HG02852 (cell line): Measurements from ENCODE around the gene UNC5B.

Experiments
- ATAC-seq: cut with Tn5 transposase; IDR thresholded peaks from one replicate; pipeline ENCODE4 v1.9.1; 2021; ENCODE audit warnings: mild to moderate bottlenecking, moderate library complexity; ENCODE audit not compliant: unreplicated experiment

UNC5B gene

GRCh38 chr10:71222601-71223346 is 10.4 kb downstream of the UNC5B start:
- no peak for ATAC-seq

DNA sequence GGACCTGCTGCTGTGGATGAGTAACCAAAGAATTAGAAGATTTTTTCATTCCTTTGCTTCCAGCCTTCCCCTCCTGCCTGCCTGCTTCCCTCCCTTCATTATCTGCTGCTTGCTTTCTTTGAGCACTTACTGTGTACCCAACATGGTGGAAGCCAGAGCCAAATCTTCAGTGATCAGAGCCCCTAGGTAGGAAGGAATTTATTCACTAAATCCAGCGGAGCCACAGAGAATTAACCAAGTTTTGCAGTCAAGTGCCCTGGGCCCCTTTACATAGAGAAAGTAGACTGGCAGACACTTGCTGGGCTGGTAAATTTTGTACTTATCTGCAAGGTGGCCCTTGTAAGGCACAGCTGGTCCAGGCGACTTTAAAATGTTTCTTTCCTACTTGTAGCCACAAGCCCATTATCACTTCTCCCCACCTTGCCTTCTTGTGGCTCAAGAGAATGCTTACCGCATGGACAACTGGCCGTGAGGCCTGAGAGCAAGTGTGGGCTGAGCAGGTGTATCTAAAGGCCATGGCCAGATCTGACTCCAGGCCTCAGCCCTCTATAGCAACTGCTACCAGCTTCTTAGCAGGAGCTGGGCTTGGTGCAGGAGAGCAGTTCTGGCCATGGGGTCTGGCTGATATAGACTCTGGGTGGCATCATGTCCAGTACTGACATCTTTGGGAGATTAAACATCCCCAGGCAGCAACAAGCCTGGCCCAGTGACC is 11.1 kb downstream of the UNC5B start:
- no peak for ATAC-seq

- no peak for ATAC-seq
Measured at GRCh38 chr10:71225291-71226058, 13.1 kb downstream of the UNC5B start.

DNA sequence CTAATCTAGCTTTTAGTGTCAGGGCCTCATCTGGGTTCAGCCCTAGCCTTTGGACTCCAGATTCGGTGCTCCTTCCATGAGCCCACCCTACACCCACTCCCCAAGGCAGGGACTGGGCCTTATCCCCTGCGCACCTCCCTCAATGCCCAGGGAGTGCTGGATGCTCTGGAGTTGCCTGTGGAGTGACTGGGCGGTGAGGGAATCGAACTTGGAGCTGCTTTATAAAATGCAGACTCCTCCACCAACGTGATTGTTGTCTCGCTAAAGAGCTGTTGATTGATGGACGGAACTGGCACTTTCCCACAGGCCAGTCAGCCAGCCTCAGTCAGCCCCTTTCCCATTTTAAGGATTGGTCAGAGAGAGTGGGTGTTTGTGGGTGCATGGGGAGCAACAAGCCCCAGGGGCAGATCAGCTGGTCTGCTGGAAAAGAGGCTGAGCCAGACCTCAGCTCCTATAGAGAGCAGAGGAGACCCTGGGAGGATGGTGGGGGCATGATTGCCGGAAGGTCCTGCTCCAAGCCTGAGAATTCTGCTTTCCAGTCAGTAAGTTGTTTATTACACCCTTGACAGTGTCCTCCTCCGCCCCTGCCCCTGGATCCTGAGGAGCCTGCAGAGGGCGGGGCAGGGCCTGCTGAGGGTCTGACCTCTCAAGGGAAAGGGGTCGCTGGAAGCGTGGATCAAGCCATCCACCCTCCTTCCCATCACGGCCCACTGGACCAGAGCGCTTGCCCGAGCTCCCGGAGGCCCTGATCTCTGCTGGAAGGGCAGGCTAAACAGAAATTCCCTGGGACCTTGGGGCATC is 16.7 kb downstream of the UNC5B start:
- ATAC-seq = no peak

GRCh38 chr10:71229726-71230655 is 17.6 kb downstream of the UNC5B start:
- no peak for ATAC-seq

GRCh38 chr10:71230656-71231025 is 18.3 kb downstream of the UNC5B start:
- ATAC-seq = no peak

DNA sequence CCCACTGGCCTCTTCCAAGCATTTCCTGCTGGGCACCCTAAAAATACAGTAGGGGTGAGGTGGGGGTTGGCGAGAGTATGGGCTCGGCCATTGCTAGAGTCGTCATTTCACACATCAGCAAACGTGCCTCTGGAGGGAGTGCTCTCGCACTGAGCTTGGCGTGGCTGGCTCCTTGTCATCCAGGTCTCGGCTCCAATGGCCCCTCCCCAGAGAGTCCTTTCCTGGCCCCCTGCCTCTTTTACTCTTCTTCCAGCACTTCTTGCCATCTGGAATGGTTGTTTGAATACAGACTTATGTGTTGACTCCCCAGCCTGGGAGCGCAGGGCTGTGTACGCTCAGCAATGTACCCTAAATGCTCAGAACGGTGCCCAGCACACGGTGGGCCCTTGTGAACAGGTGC is 18.8 kb downstream of the UNC5B start:
- ATAC-seq = no peak

GRCh38 chr10:71232089-71232998 is 20.0 kb downstream of the UNC5B start:
- no peak for ATAC-seq

GRCh38 chr10:71233482-71233892 is 21.1 kb downstream of the UNC5B start:
- ATAC-seq = no peak

DNA sequence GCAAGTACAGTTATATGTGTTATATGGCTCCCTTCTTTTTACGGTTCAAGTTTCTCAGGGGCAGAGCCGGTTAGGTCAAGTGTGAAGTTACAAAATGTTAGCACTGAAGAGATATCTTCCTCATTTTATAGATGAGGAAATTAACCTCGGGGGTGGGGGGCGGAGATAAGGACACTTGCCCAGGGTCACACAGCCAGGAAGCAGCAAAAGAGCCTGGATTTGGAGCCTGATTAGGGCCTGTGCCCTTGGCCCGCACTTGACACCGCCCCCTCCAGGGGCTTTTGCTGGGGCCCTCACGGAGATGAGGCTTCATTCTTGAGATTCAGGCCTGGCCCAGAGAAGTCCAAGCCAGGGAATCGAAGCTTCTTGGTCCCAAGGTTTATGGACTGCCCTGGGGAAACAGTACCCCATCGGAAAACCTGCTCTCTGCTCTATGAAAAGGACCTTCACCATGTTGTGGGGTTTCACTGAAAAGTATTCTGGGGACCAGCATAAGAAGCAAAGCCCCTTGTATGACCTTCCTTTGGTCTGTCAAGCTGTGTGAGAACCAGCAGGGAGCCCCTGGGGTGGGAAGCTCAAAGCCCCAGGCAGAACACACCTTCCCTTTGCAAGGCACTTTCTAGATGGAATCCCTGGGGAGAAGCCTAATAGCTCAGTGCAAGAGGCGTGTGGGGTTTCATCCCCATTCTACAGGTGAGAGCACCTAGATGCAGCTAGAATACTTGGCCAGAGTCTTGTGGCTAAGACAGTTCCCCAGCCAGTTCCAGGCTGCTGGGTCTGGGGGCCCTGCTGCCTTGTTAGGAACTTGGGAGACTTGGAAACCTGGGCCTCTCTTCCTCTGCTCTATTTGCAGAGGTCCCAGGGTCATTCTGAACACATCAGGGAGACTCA is 21.9 kb downstream of the UNC5B start:
- ATAC-seq = no peak

- ATAC-seq = no peak
Measured at GRCh38 chr10:71234970-71235685, 22.8 kb downstream of the UNC5B start.

DNA sequence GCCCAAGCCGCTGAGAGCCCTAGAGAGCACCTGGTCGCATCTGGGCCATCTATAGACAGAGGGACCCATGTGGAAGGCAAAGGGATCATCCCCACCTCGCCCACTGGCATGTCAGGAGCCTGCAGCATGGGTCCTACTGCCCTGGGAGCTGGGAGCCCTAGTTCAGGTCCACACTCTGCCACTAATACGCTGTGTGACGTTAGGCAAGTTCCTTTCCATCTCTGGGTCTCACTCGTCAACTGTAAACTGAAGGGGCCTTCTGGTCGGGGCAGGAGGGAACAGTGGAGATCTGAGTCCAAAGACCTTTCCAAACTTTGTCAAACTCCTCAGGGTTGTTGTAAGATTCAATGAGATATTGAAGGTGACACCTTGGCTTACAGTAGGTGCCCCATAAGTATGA is 23.4 kb downstream of the UNC5B start:
- ATAC-seq = no peak

DNA sequence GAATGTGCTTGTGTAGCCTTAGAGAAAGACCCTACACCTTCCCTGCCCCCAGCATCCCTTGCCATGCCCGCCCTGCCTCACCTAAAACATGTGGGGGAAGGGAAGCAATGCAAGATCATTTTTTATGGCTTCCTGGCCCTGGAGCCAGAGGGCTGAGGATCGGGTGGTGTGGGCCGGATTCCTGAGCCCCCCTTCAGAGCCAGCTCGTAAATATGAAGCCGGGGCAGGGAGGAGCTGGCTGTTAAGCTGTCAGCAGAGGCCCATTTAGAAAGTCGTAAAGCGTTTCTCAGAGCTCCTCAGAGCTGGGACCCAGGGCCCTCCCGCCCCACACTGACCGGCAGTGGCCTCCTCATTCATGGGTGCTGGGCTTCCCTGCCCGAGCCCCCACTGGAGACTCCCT is 23.9 kb downstream of the UNC5B start:
- ATAC-seq = no peak

DNA sequence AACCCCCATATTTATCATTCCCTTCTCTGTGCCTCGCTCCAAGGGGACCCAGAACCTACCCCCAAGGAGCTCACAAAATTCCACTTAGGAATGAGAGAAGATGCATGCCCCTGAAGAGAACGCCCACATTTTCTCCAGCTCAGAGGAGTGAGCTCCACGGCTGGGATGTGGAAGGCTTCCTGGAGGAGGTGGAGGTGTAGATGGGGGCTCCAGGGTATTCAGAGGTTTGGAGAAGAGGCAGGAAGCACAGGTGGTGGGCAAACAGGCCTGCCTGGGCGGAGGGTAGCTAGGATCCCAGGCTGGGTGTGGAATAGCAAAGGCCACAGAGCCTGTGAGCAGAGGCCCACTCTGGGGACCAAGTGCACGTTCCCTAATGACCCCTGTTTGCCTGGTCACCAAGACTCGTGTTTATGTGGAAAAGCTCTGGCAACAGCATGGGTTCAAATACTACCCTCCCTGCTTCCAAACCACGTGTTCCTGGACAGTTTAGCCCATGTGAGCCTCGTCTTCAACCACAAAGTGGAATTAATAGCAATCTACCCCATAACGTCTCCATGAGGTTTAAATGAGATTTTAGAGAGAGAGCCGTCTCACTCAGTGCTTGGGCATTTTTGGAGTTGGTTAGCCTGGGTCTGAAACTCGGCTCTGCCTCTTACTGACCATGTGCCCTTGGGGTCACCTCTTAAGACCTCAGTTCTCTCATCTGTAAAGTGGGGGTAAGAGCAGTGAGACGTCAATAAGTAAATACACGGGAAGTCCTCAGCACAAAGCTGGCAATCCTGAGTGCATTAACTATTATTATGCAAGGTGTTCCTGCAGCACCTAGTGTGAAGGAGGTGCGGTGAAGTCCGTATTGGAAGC is 24.7 kb downstream of the UNC5B start:
- ATAC-seq = no peak

DNA sequence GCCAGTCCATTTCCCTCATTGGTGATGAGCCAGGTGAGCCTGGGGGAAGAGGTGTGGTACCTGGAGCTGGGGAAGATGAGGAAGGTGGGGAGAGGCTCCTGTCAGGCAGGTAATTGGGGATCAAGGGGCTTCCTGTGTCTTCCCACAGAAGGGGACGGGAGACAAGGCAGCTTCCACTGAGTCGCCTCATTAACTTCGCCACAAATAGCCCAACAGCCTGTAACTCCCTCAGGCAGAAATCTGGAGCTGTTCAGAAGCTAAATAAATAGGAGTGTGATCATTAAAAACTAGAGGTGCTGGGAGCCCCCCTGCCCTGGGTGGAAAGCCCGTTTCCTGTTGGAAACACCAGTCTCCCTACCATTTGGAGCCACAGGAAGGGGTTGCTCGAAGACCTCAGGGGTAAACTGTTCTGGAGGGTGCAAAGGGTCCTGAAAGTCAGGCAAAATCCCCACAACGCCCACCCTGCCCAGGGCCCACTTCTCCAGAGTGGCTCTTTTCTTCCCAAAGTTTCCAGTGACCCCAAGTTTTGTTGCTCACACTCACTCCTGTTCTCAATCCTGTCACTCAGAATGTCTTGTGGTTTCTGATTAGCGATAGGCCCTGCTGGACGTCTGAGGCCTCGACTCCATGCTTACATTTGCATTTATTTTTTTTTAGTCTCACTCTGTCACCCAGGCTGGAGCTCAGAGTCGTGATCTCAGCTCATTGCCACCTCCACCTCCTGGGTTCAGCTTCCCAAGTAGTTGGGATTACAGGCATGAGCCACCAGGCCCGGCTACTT is 25.7 kb downstream of the UNC5B start:
- ATAC-seq = no peak

GRCh38 chr10:71238626-71239025 is 26.3 kb downstream of the UNC5B start:
- no peak for ATAC-seq
